Measurements from ENCODE around the gene LAX1.

DNA sequence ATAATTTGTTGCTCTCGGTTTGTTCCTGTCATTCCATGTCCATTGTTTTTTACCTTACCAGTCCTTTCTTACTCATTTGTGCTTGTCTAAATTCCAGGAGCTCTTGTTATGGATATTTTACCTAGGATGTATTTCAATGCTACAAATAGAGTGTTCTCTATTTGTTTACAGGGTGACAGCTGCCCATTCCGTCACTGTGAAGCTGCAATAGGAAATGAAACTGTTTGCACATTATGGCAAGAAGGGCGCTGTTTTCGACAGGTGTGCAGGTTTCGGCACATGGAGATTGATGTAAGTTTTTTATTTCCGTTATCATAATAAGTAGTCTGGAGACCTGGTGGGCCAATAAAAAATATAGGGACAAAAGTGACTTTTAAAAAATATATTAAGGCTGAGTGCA is 53.4 kb downstream of the LAX1 start:
- TF ChIP-seq EZH2 (IDR thresholded peaks at IDR 0.05; ENCODE audit: insufficient read depth, low read length): no peak
- TF ChIP-seq, protein P1, sequence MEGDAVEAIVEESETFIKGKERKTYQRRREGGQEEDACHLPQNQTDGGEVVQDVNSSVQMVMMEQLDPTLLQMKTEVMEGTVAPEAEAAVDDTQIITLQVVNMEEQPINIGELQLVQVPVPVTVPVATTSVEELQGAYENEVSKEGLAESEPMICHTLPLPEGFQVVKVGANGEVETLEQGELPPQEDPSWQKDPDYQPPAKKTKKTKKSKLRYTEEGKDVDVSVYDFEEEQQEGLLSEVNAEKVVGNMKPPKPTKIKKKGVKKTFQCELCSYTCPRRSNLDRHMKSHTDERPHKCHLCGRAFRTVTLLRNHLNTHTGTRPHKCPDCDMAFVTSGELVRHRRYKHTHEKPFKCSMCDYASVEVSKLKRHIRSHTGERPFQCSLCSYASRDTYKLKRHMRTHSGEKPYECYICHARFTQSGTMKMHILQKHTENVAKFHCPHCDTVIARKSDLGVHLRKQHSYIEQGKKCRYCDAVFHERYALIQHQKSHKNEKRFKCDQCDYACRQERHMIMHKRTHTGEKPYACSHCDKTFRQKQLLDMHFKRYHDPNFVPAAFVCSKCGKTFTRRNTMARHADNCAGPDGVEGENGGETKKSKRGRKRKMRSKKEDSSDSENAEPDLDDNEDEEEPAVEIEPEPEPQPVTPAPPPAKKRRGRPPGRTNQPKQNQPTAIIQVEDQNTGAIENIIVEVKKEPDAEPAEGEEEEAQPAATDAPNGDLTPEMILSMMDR (IDR thresholded peaks at IDR 0.05; ENCODE audit: insufficient read depth, low read depth, low read length): no peak
